Measurements from ENCODE around the gene KCNJ16. TPM values are rescaled to one million over a fixed set of nuclear protein-coding genes. Genes with fewer than 3 reads are reported as not detected.

The KCNJ16 gene
- total RNA-seq, 1 donor from 2014 or later, result 25.9 TPM

DNA sequence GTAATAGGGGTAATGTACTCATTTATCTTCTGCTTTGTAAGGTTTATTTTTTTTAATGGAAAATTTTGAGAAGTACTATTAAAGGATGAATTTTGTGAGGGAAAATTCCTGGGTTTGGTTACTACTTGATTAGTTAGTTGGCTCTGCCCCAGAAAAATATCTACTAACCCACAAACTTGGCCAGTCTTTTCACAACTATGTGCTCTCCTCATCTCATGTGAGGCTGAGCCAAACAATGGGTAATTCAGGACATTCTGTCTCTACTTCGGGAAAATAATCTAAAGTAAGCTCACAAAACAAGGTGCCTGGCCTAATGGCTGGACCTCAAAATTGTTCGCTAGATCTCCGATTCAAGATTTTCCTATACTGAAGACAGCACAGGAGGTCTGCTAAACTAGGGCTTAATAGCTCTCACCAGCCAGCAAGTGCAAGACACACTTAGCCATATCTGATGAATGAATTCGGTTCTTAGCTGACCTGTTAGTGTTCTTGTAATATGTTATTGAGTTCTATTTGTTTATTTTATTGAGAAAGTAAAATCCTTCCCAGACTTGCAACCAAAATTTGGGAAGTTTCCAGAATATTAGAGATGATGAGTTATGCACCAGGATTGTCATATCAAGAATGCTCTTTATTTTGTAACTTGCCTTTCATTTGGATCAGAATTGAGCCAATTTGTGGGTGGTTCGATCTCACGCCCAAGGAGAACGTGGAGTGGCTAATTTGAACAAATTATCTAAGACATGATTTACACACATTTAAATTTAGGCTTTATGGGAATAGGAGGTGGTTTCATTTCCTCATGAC, 5.7 kb downstream of the KCNJ16 start:
- H3K4me3 ChIP-seq (ENCODE audit: low read depth, low read length), result peak overlapping the region; percentile 68
- no peak for TF ChIP-seq CTCF (conservative IDR thresholded peaks at IDR 0.05; ENCODE audit: low read depth, low read length)
- DNase-seq (ENCODE audit: low read depth), result no peak

- no peak for DNase-seq (ENCODE audit: low read depth)
- no peak for TF ChIP-seq CTCF (conservative IDR thresholded peaks at IDR 0.05; ENCODE audit: low read depth, low read length)
- peak overlapping the region; percentile 68 for H3K4me3 ChIP-seq (ENCODE audit: low read depth, low read length)
Measured at GRCh38 chr17:70081885-70082284, 6.9 kb downstream of the KCNJ16 start.

DNA sequence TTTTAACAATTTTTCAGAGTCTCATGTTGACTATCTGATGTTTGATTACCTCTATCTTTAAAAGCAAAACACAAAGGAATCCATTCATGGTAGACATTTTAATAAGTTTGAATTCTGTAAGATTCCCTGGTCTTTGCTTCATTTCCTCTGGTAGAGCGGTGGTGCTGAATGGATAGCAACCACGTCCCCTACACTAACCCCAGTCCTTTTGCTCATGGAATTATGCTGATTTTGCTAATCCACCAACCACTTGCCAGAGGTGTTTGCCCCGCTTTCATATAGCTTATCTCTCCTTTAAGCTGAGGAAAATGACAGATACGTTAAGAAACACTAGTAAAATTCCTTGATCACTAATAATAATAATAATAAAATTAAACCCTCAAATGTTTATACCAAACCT, 9.5 kb downstream of the KCNJ16 start:
- DNase-seq (ENCODE audit: low read depth), result no peak
- no peak for TF ChIP-seq CTCF (conservative IDR thresholded peaks at IDR 0.05; ENCODE audit: low read depth, low read length)
- no peak overlapping the region for H3K4me3 ChIP-seq (ENCODE audit: low read depth, low read length)

DNA sequence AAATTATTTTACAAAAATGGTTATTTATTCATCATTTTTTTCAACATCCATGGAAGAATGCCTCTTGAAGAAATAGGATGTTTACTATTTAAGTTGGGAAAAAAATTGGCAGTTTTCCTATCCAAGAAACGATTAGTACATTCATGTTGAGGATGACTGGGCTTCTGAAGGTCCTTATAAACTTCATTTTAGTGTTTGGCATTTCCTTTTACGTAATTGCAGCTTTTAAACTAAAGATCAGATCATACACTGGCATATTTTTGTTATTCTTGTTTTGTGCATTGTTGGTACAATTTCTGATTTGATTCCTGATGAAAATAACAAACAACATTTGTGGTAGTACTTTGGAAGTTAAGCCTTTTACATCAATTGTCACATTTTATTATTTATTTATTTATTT, 11.5 kb downstream of the KCNJ16 start:
- no peak overlapping the region for H3K4me3 ChIP-seq (ENCODE audit: low read depth, low read length)
- TF ChIP-seq CTCF (conservative IDR thresholded peaks at IDR 0.05; ENCODE audit: low read depth, low read length), result no peak
- DNase-seq (ENCODE audit: low read depth), result no peak

DNA sequence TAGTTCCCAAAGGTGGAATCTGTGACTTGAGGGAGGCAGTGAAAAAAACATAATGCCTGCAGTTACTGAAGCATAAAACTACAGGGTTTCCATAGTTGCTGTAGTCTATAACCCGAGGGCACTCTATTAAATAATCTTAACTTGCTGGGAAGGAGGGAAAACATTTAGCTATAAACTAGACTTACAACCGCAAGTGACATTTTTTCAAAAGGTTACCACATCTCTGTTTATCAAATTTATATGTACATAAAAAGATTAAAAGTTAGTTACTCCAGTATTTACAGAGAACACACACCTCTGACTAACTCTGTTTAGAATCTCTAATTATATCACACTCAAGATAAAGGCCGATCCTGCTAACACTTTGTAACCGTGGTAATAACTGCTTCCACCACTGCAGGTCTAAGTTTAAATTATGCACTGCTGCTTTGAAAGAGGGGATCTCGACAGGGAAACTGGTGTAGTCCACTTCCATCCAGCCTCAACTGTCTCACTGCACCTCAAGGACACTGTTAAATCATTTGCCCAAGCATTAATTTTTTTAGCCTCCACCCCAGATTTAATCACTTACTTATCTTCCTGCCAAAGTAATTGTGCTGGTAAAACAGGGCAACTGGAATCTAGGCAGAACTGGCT, 14.6 kb downstream of the KCNJ16 start:
- no peak overlapping the region for H3K4me3 ChIP-seq (ENCODE audit: low read depth, low read length)
- DNase-seq (ENCODE audit: low read depth), result no peak
- peak; percentile 2 for TF ChIP-seq CTCF (conservative IDR thresholded peaks at IDR 0.05; ENCODE audit: low read depth, low read length)

DNA sequence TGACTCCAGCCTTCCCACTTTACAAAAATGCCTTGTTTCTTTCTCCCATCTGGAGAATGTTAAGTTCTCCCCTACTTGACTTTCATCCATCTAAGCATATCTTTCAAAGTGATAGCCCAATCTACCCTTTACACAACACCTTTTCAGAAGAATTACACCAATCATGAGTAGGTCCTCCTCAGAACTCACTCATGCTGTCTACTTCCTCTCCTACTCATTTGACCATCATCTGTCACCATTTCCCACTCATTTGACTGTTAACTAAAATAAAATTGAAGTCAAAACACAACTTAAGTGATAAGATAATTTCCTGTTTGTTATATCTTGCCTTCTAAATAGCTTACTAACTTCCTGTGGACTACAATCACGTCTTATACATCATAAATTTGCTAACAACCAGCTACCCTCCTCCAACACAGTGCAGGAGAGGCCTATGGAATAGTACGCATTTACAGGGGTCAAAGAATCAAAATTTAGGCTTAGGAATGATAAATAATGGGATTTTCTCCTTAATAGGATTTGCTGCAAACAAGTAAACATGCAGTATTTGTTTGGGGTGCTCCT, 16.1 kb downstream of the KCNJ16 start:
- H3K4me3 ChIP-seq (ENCODE audit: low read depth, low read length), result no peak overlapping the region
- DNase-seq (ENCODE audit: low read depth), result no peak
- TF ChIP-seq CTCF (conservative IDR thresholded peaks at IDR 0.05; ENCODE audit: low read depth, low read length), result no peak

Measured in epithelial cell of proximal tubule (primary cell).